Kidney (tissue), 14 donors: Measurements from ENCODE around the gene DHX30. TPM values are rescaled to one million over a fixed set of nuclear protein-coding genes. Genes with fewer than 3 reads are reported as not detected.

Experiments
- DNase-seq, 5 donors: peaks; one replicate each; pipeline ENCODE4 v3.0.0-alpha.2; 2013 to 2020
- FAIRE-seq: peaks from 2 replicates; lab custom pipeline; 2012; peaks lifted over from hg19 to GRCh38; lab: Jason Lieb, UNC
- H3K27ac ChIP-seq, 2 donors: one replicate each; pipeline ENCODE4 v1.7.0; 2013; ENCODE audit warnings: low read depth in 2 of 2, low read length in 2 of 2, inconsistent platforms in 1 of 2
- H3K27me3 ChIP-seq: one replicate; pipeline ENCODE4 v1.7.1; 2013; ENCODE audit warnings: low read length, inconsistent platforms; ENCODE audit not compliant: control insufficient read depth, insufficient read depth
- H3K36me3 ChIP-seq, 3 donors: one replicate each; pipeline versions ENCODE4 v1.7.0 to v1.7.1; 2013; ENCODE audit warnings: low read length in 3 of 3, control low read depth in 1 of 3, inconsistent platforms in 1 of 3; ENCODE audit not compliant: insufficient read depth in 3 of 3, control insufficient read depth in 2 of 3
- H3K4me1 ChIP-seq, 3 donors: one replicate each; pipeline versions ENCODE4 v1.7.0 to v1.7.1; 2013; ENCODE audit warnings: low read length in 3 of 3, inconsistent platforms in 1 of 3, low read depth in 1 of 3; ENCODE audit not compliant: control insufficient read depth in 2 of 3, insufficient read depth in 2 of 3
- H3K4me3 ChIP-seq, 3 donors: one replicate each; pipeline versions ENCODE4 v1.7.0 to v1.8.1; 2013; ENCODE audit warnings: low read length in 3 of 3, control low read depth in 1 of 3, inconsistent platforms in 1 of 3
- H3K9ac ChIP-seq, 3 donors: one replicate each; pipeline versions ENCODE4 v1.7.0 to v1.7.1; 2013; ENCODE audit warnings: low read length in 3 of 3, control low read depth in 1 of 3, inconsistent platforms in 1 of 3
- H3K9me3 ChIP-seq, 3 donors: one replicate each; pipeline versions ENCODE4 v1.7.0 to v1.7.1; 2013; ENCODE audit warnings: low read length in 3 of 3, control low read depth in 1 of 3, inconsistent platforms in 1 of 3; ENCODE audit not compliant: control insufficient read depth in 2 of 3, insufficient read depth in 1 of 3
- CTCF ChIP-seq: IDR thresholded peaks from 3 replicates; pipeline ENCODE4 v1.5.1; 2012; ENCODE audit warnings: mild to moderate bottlenecking, moderate library complexity, borderline replicate concordance; ENCODE audit not compliant: insufficient read depth; ENCODE audit errors: extremely low read depth
- intact Hi-C: fragments of 100-400 bp; cut with DNase I; formaldehyde crosslinking; loops from one replicate; pipeline ENCODE4 v1.11.1; 2022
- polyA plus RNA-seq: library from polyadenylated mRNA; stranded (reverse); fragments of 350-450 nt; fragmentation: Illumina TruSeq; extraction: RNeasy Lipid Tissue Mini Kit (QIAGEN cat#74804); gene quantifications from one replicate; pipeline ENCODE4 v1.2.3, GENCODE V29; 2014; ENCODE audit warnings: low read depth, low replicate concordance; ENCODE audit not compliant: insufficient read depth
- total RNA-seq: library from RNA; stranded (reverse); fragmentation: NEBNext Ultra II Directional; extraction: Animal tissue kit (Norgen Biotek cat#: 25700); gene quantifications from one replicate; pipeline ENCODE4 v1.2.1, GENCODE V29; 2021
- donor health status: control.
- donor health status: control.
- donor health status: control.
- donor health status: control.
- donor health status: control.
- donor health status: DM: yes; HTN: yes; CAD: no.
- donor health status: Normal renal cell carcinoma (clear cell type).

Gene DHX30
- total and polyA plus RNA-seq, 2 donors from 2014 or later, result 37.8 to 59.7 TPM

DNA sequence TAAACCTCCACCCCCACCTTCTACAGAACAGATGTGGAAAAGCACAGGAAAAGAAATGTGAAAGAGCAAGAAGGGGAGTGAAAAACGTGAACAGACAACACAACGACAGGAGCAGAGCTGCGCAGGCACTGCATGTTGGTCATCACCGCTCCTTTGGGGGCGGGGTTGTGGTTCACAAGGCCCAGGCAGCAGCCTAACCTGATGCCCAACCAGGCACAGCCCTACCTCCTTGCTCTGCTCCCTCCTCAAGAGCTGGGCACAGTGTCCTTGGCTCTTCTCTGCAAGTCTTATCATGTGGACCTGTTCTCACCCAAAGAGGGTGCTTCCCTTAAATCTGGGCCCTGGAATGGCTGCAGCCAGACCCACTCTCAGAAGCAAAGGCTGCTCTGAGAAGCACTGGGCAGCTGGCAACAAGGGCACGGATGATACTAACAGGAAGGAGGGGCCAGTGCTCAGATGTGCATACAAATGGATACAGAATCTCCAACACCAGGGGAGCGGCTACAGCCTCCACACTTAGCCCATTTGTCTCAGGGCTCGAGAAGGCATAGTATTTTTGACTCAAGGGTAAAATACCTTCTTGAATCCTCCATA, 64.6 kb downstream of the DHX30 start:
- no peak overlapping the region for H3K27ac ChIP-seq
- no peaks in the 10 kb centered on the region for H3K27me3 ChIP-seq
- H3K4me3 ChIP-seq, result no peak overlapping the region
- TF ChIP-seq CTCF, result no peak
- DNase-seq (peak in 1 of 5 donors; percentile 23), FAIRE-seq (no peak)
- intact Hi-C loops, result no loop called here
- H3K36me3 ChIP-seq, result peaks cover 5 to 57% (median 45%) of the 10 kb centered on the region in 3 donors
- H3K9me3 ChIP-seq, result no peaks in the 10 kb centered on the region
- H3K4me1 ChIP-seq, result no peaks in the 10 kb centered on the region
- H3K9ac ChIP-seq, result no peak overlapping the region

GRCh38 chr3:47868306-47868705, 65.4 kb downstream of the DHX30 start:
- TF ChIP-seq CTCF, result no peak
- Histone ChIP-seq H3K36me3 (peaks cover 5 to 65% (median 49%) of the 10 kb centered on the region in 3 donors), H3K9me3 (no peaks in the 10 kb centered on the region), H3K9ac (no peak overlapping the region), H3K27me3 (no peaks in the 10 kb centered on the region), H3K4me3 (no peak overlapping the region), H3K4me1 (no peaks in the 10 kb centered on the region), H3K27ac (no peak overlapping the region)
- no peak for DNase-seq
- intact Hi-C loops, result no loop called here
- FAIRE-seq, result no peak

GRCh38 chr3:47870156-47870555, 67.2 kb downstream of the DHX30 start:
- intact Hi-C loops, result no loop called here
- H3K36me3 ChIP-seq, result peaks cover 5 to 68% (median 51%) of the 10 kb centered on the region in 3 donors
- H3K27me3 ChIP-seq, result no peaks in the 10 kb centered on the region
- no peaks in the 10 kb centered on the region for H3K4me1 ChIP-seq
- no peak overlapping the region for H3K9ac ChIP-seq
- no peak for FAIRE-seq
- H3K9me3 ChIP-seq, result no peaks in the 10 kb centered on the region
- H3K27ac ChIP-seq, result no peak overlapping the region
- no peak for TF ChIP-seq CTCF
- no peak for DNase-seq
- H3K4me3 ChIP-seq, result no peak overlapping the region
